Activated CD4-positive, alpha-beta T cell treated with anti-CD3 and anti-CD28 coated beads, Interleukin-10, Interleukin-2, amounts not matched to agents 100 ng/mL and 50 ng/mL, durations not matched to agents 16 hours and 8 hours (primary cell): ENCODE data around the gene PLPPR1.

Experiments
- DNase-seq: peaks from one replicate; pipeline ENCODE4 v3.0.0-alpha.2; 2020

Gene PLPPR1

GRCh38 chr9:101050650-101051049 lies 22.1 kb downstream of the PLPPR1 start:
- no peak for DNase-seq

GRCh38 chr9:101054657-101055056 lies 26.1 kb downstream of the PLPPR1 start:
- no peak for DNase-seq

- no peak for DNase-seq
Measured at GRCh38 chr9:101055516-101055915, 27.0 kb downstream of the PLPPR1 start.

- no peak for DNase-seq
Measured at GRCh38 chr9:101062686-101063085, 34.2 kb downstream of the PLPPR1 start.

GRCh38 chr9:101063192-101063591 lies 34.7 kb downstream of the PLPPR1 start:
- no peak for DNase-seq

- DNase-seq, result no peak
Measured at GRCh38 chr9:101064206-101064605, 35.7 kb downstream of the PLPPR1 start.

GRCh38 chr9:101065930-101066329 lies 37.4 kb downstream of the PLPPR1 start:
- DNase-seq, result no peak

GRCh38 chr9:101068696-101069095 lies 40.2 kb downstream of the PLPPR1 start:
- no peak for DNase-seq

- no peak for DNase-seq
Measured at GRCh38 chr9:101072259-101072658, 43.7 kb downstream of the PLPPR1 start.

GRCh38 chr9:101073122-101073521 lies 44.6 kb downstream of the PLPPR1 start:
- no peak for DNase-seq

GRCh38 chr9:101081641-101082040 lies 53.1 kb downstream of the PLPPR1 start:
- DNase-seq, result no peak

GRCh38 chr9:101083448-101084202 lies 55.1 kb downstream of the PLPPR1 start:
- no peak for DNase-seq

- no peak for DNase-seq
Measured at GRCh38 chr9:101087426-101087825, 58.9 kb downstream of the PLPPR1 start.

GRCh38 chr9:101092922-101093321 lies 64.4 kb downstream of the PLPPR1 start:
- DNase-seq, result no peak

GRCh38 chr9:101093620-101094019 lies 65.1 kb downstream of the PLPPR1 start:
- no peak for DNase-seq

- no peak for DNase-seq
Measured at GRCh38 chr9:101094686-101095085, 66.2 kb downstream of the PLPPR1 start.

- no peak for DNase-seq
Measured at GRCh38 chr9:101097210-101097609, 68.7 kb downstream of the PLPPR1 start.

GRCh38 chr9:101098392-101098791 lies 69.9 kb downstream of the PLPPR1 start:
- no peak for DNase-seq

- DNase-seq, result no peak
Measured at GRCh38 chr9:101114317-101114716, 85.8 kb downstream of the PLPPR1 start.

- no peak for DNase-seq
Measured at GRCh38 chr9:101115102-101115501, 86.6 kb downstream of the PLPPR1 start.

GRCh38 chr9:101117161-101117560 lies 88.6 kb downstream of the PLPPR1 start:
- no peak for DNase-seq

GRCh38 chr9:101119206-101119819 lies 90.8 kb downstream of the PLPPR1 start:
- DNase-seq, result peak; percentile 37

- DNase-seq, result no peak
Measured at GRCh38 chr9:101121836-101122399, 93.4 kb downstream of the PLPPR1 start.

GRCh38 chr9:101126556-101126955 lies 98.0 kb downstream of the PLPPR1 start:
- no peak for DNase-seq
